Measurements from ENCODE around the gene METTL23. TPM values are rescaled to one million over a fixed set of nuclear protein-coding genes. Genes with fewer than 3 reads are reported as not detected.

METTL23 gene
- total RNA-seq, 2 experiments from 2014 or later, result 35.4 to 37.8 TPM

GRCh38 chr17:76716146-76716838, 10.3 kb upstream of the METTL23 start:
- peaks cover 69% of the 10 kb centered on the region for H3K36me3 ChIP-seq (ENCODE audit: insufficient read depth, low read length)
- H3K27ac ChIP-seq (ENCODE audit: low read depth in 1 of 2, low read length in 2 of 2), result no peak overlapping the region
- peak overlapping the region; percentile 96 for H3K27ac Mint-ChIP-seq
- no peaks in the 10 kb centered on the region for H3K9me3 ChIP-seq (ENCODE audit: control insufficient read depth in 1 of 2, insufficient read depth in 1 of 2, low read length in 2 of 2)
- peak overlapping the region; percentile 66 for H3K4me3 Mint-ChIP-seq
- ATAC-seq (ENCODE audit: poor library complexity), result peak; percentile 76
- ChIA-PET POLR2A (interaction anchor here (3.9 to 6.7 kb wide), 2 partner anchors 10 to 19 kb away, joined by 26 to 63 read pairs; partner anchors contain the start of genes JMJD6, METTL23, MFSD11 and SRSF2), CTCF (interaction anchor here (1.1 to 2.3 kb wide), 2 partner anchors 9 to 193 kb away, joined by 3 to 6 read pairs; no protein-coding TSS in a partner anchor)
- no peaks in the 10 kb centered on the region for H3K27me3 Mint-ChIP-seq
- no peak for TF ChIP-seq CTCF (IDR thresholded peaks at IDR 0.05)
- peaks cover 74% of the 10 kb centered on the region for H3K36me3 Mint-ChIP-seq (ENCODE audit: low read depth)
- peak in 8 of 14 experiments; percentile 12 to 91 (median 55) for DNase-seq
- intact Hi-C loops (cut with DNase I, micrococcal nuclease), result loop anchor here in 1 of 2 experiments (1.0 kb wide), 1 partner anchor 21 kb away; the partner anchor contains the start of gene SRSF2
- H3K4me3 ChIP-seq (ENCODE audit: low read length), result no peak overlapping the region
- peaks cover 25% of the 10 kb centered on the region for H3K4me1 ChIP-seq (ENCODE audit: insufficient read depth, low read length)
- H3K27me3 ChIP-seq (ENCODE audit: control insufficient read depth in 1 of 2, insufficient read depth in 2 of 2, low read length in 2 of 2), result no peaks in the 10 kb centered on the region
- H3K4me1 Mint-ChIP-seq (ENCODE audit: low read depth), result peaks cover 43% of the 10 kb centered on the region
- no peaks in the 10 kb centered on the region for H3K9me3 Mint-ChIP-seq

DNA sequence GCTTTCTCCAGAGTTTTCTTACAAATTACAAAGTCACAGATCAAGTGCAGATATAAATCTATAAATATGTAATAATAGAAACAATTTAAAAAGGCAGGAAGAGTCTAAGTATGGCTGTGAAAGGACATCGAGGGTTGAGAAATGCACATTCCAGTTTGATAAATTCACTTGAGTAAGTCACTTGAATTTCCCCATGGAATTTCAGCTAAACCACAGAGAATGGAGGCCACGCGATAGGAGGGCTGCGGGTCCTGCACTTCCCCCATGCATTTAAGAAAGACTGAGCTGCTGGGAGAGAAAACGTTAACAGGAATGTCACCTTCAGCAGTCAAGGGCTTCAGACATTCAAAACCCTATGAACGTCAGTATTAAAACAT, 9.8 kb upstream of the METTL23 start:
- peaks cover 43% of the 10 kb centered on the region for H3K4me1 Mint-ChIP-seq (ENCODE audit: low read depth)
- peaks cover 79% of the 10 kb centered on the region for H3K36me3 Mint-ChIP-seq (ENCODE audit: low read depth)
- no peaks in the 10 kb centered on the region for H3K9me3 Mint-ChIP-seq
- no peak for TF ChIP-seq CTCF (IDR thresholded peaks at IDR 0.05)
- ATAC-seq (ENCODE audit: poor library complexity), result no peak
- H3K27ac ChIP-seq (ENCODE audit: low read depth in 1 of 2, low read length in 2 of 2), result no peak overlapping the region
- no peaks in the 10 kb centered on the region for H3K9me3 ChIP-seq (ENCODE audit: control insufficient read depth in 1 of 2, insufficient read depth in 1 of 2, low read length in 2 of 2)
- peaks cover 24% of the 10 kb centered on the region for H3K4me1 ChIP-seq (ENCODE audit: insufficient read depth, low read length)
- no peaks in the 10 kb centered on the region for H3K27me3 Mint-ChIP-seq
- no peak overlapping the region for H3K4me3 ChIP-seq (ENCODE audit: low read length)
- H3K4me3 Mint-ChIP-seq, result no peak overlapping the region
- ChIA-PET POLR2A (interaction anchor here (1.1 to 6.7 kb wide), 3 partner anchors 10 to 45 kb away, joined by 4 to 63 read pairs (median 26); partner anchors contain the start of genes JMJD6, METTL23, MFSD11 and SRSF2), CTCF (interaction anchor here (1.1 to 2.3 kb wide), 2 partner anchors 9 to 194 kb away, joined by 3 to 6 read pairs; no protein-coding TSS in a partner anchor)
- peak overlapping the region; percentile 96 for H3K27ac Mint-ChIP-seq
- intact Hi-C loops (cut with DNase I, micrococcal nuclease), result loop anchor here in 1 of 2 experiments (1.0 kb wide), 1 partner anchor 20 kb away; the partner anchor contains the start of gene SRSF2
- H3K36me3 ChIP-seq (ENCODE audit: insufficient read depth, low read length), result peaks cover 75% of the 10 kb centered on the region
- H3K27me3 ChIP-seq (ENCODE audit: control insufficient read depth in 1 of 2, insufficient read depth in 2 of 2, low read length in 2 of 2), result no peaks in the 10 kb centered on the region
- no peak for DNase-seq

DNA sequence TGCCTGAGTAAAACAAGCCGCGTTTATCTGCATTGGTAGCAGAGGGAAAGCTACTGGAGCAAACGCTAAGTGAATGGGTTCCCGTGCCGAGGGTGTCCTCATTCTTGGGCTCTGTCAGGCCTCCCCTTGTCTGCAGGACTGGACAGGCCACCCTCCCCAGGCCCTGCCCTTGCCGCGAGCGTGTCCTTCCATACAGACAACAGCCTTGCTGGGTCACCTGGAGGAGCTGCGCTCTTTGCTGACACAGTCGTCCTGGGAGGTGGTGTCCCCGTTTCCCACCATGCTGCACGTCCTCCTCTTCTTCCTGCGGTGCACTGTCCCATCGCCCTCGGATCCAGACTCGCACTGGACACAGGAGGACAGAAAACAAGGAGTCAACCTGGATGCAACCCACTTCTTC, 8.1 kb upstream of the METTL23 start:
- no peaks in the 10 kb centered on the region for H3K27me3 ChIP-seq (ENCODE audit: control insufficient read depth in 1 of 2, insufficient read depth in 2 of 2, low read length in 2 of 2)
- Mint-ChIP-seq H3K36me3 (ENCODE audit: low read depth) (peaks cover 92% of the 10 kb centered on the region), H3K9me3 (no peaks in the 10 kb centered on the region), H3K27me3 (no peaks in the 10 kb centered on the region), H3K27ac (no peak overlapping the region), H3K4me1 (ENCODE audit: low read depth) (peaks cover 43% of the 10 kb centered on the region), H3K4me3 (no peak overlapping the region)
- H3K4me3 ChIP-seq (ENCODE audit: low read length), result no peak overlapping the region
- H3K4me1 ChIP-seq (ENCODE audit: insufficient read depth, low read length), result peaks cover 40% of the 10 kb centered on the region
- ATAC-seq (ENCODE audit: poor library complexity) (no peak), DNase-seq (no peak)
- CTCF ChIA-PET, result no interaction called here
- POLR2A ChIA-PET, result interaction anchor here (3.9 kb wide), 1 partner anchor 8 kb away, joined by 26 read pairs; the partner anchor contains the start of genes JMJD6 and METTL23
- no peaks in the 10 kb centered on the region for H3K9me3 ChIP-seq (ENCODE audit: control insufficient read depth in 1 of 2, insufficient read depth in 1 of 2, low read length in 2 of 2)
- no peak for TF ChIP-seq CTCF (IDR thresholded peaks at IDR 0.05)
- H3K36me3 ChIP-seq (ENCODE audit: insufficient read depth, low read length), result peaks cover 84% of the 10 kb centered on the region
- intact Hi-C loops (cut with DNase I, micrococcal nuclease), result no loop called here
- no peak overlapping the region for H3K27ac ChIP-seq (ENCODE audit: low read depth in 1 of 2, low read length in 2 of 2)
